Tibial nerve (tissue), 4 donors: Measurements from ENCODE around the gene TNRC6C. TPM values are rescaled to one million over a fixed set of nuclear protein-coding genes. Genes with fewer than 3 reads are reported as not detected.
A peak's percentile ranks its signal among the peaks of the same experiment; 100 is the strongest.

Experiments
- DNase-seq, 2 donors: peaks; one replicate each; pipeline ENCODE4 v3.0.0-alpha.2; 2019; ENCODE audit warnings: low spot score in 2 of 2
- H3K27ac ChIP-seq, 4 donors: fragments of 200-600 bp; sonication (generic) in 3 of 4; one replicate each; pipeline ENCODE4 v1.5.1; 2017 to 2019; ENCODE audit warnings: mild to moderate bottlenecking in 1 of 4
- H3K27me3 ChIP-seq, 2 donors: fragments of 200-600 bp; sonication (generic) in 1 of 2; one replicate each; pipeline versions ENCODE4 v1.5.1 to v1.6.0; 2017 to 2019
- H3K36me3 ChIP-seq, 3 donors: fragments of 200-600 bp; sonication (generic); one replicate each; pipeline ENCODE4 v1.5.1; 2018 to 2019
- H3K4me1 ChIP-seq, 4 donors: fragments of 200-600 bp; sonication (generic) in 3 of 4; one replicate each; pipeline ENCODE4 v1.5.1; 2017 to 2019
- H3K4me3 ChIP-seq, 4 donors: fragments of 200-600 bp; sonication (generic) in 3 of 4; one replicate each; pipeline ENCODE4 v1.5.1; 2017 to 2019; ENCODE audit warnings: mild to moderate bottlenecking in 1 of 4, moderate library complexity in 1 of 4
- H3K9me3 ChIP-seq, 4 donors: fragments of 200-600 bp; sonication (generic) in 3 of 4; one replicate each; pipeline ENCODE4 v1.5.1; 2017 to 2019
- EP300 ChIP-seq, 2 donors: sonication (generic); formaldehyde crosslinking; IDR thresholded peaks; one replicate each; pipeline ENCODE4 v1.6.1; 2017; ENCODE audit warnings: antibody characterized with exemption in 2 of 2, mild to moderate bottlenecking in 1 of 2
- POLR2A ChIP-seq, 2 donors: fragments of 450-650 bp; IDR thresholded peaks; one replicate each; pipeline ENCODE4 v1.6.1; 2017; ENCODE audit warnings: antibody characterized with exemption in 2 of 2, mild to moderate bottlenecking in 2 of 2, moderate library complexity in 2 of 2
- WGBS, 2 donors: methylation state at CpG; one replicate each; pipeline ENCODE4 v1.1.5; 2018; 5-methylcytosine and 5-hydroxymethylcytosine counted together
- total RNA-seq, 4 donors: library from RNA; depleted of rRNA; stranded (reverse); fragments of >200 nt; gene quantifications; one replicate each; pipeline ENCODE4 v1.1.0, GENCODE V29; 2016
- TF ChIP-seq, protein P1 (sequence below), 5 experiments: fragments of 200-600 bp in 3 of 5; fragments of 450-650 bp in 2 of 5; sonication (generic) in 3 of 5; IDR thresholded peaks; one replicate each; pipeline ENCODE4 v1.5.1; 2016 to 2019; ENCODE audit warnings: antibody characterized with exemption in 5 of 5, mild to moderate bottlenecking in 3 of 5, moderate library complexity in 2 of 5

The TNRC6C gene
- total RNA-seq, 4 donors from 2014 or later: 24.0 to 43.5 (median 34.3) TPM

GRCh38 chr17:78121801-78122215 is 163.3 kb downstream of the TNRC6C start:
- peaks cover 0 to 75% (median 12%) of the 10 kb centered on the region in 3 donors for H3K36me3 ChIP-seq
- H3K4me1 ChIP-seq: peaks cover 0 to 57% (median 37%) of the 10 kb centered on the region in 4 donors
- peak overlapping the region in 1 of 4 donors; percentile 0 for H3K4me3 ChIP-seq
- TF ChIP-seq POLR2A (IDR thresholded peaks at IDR 0.05): no peak
- TF ChIP-seq, protein P1, sequence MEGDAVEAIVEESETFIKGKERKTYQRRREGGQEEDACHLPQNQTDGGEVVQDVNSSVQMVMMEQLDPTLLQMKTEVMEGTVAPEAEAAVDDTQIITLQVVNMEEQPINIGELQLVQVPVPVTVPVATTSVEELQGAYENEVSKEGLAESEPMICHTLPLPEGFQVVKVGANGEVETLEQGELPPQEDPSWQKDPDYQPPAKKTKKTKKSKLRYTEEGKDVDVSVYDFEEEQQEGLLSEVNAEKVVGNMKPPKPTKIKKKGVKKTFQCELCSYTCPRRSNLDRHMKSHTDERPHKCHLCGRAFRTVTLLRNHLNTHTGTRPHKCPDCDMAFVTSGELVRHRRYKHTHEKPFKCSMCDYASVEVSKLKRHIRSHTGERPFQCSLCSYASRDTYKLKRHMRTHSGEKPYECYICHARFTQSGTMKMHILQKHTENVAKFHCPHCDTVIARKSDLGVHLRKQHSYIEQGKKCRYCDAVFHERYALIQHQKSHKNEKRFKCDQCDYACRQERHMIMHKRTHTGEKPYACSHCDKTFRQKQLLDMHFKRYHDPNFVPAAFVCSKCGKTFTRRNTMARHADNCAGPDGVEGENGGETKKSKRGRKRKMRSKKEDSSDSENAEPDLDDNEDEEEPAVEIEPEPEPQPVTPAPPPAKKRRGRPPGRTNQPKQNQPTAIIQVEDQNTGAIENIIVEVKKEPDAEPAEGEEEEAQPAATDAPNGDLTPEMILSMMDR (IDR thresholded peaks at IDR 0.05): no peak
- no peak for TF ChIP-seq EP300 (IDR thresholded peaks at IDR 0.05)
- 27 to 66% methylated on average over 3 to 6 of the region's 11 CpGs for WGBS, 2 donors
- no peaks in the 10 kb centered on the region for H3K27me3 ChIP-seq
- DNase-seq: no peak
- no peaks in the 10 kb centered on the region for H3K9me3 ChIP-seq
- H3K27ac ChIP-seq: peak overlapping the region in 3 of 4 donors; percentile 4 to 60 (median 57)

DNA sequence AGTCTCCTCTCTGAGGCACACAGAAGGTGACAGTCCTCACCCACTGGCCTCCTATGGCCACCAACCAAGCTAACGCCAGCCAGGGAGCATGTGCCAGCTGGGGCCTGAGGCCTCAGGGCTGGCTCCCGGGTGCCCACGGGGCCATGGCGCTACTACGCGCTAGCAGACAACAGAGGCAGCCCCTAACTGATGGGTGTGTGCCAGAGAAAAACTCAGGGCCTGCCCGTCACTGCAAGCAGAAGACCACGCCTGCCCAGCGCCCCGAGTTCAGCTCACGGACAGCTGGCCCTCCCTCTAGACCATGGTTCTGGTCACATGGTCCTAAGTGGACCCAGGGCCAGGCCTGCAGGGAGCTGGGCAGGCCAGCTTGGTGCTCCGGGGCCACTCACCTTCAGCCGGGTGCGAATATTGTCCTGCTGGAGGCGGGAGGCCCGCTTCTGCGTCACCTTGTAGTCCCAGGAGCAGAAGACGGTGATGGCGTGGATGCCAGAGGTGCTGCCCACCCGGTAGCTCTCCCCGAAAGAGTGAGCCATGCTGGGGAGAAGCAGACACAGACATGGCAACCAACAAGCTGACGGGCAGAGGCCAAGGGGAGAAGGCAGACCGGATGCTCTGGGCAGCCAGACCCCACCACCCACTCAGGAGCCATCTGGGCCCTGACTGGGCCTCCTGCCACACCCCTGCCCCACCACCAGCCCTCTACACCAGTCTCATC is 163.9 kb downstream of the TNRC6C start:
- H3K27ac ChIP-seq: peak overlapping the region in 3 of 4 donors; percentile 4 to 60 (median 57)
- WGBS, 2 donors: 75 to 97% methylated on average over 7 to 22 of the region's 23 CpGs
- no peaks in the 10 kb centered on the region for H3K9me3 ChIP-seq
- no peak for DNase-seq
- H3K27me3 ChIP-seq: no peaks in the 10 kb centered on the region
- TF ChIP-seq, protein P1 (IDR thresholded peaks at IDR 0.05): no peak
- TF ChIP-seq EP300 (IDR thresholded peaks at IDR 0.05) (no peak), POLR2A (IDR thresholded peaks at IDR 0.05) (no peak)
- no peak overlapping the region for H3K4me3 ChIP-seq
- peaks cover 0 to 61% (median 43%) of the 10 kb centered on the region in 4 donors for H3K4me1 ChIP-seq
- H3K36me3 ChIP-seq: peaks cover 0 to 70% (median 12%) of the 10 kb centered on the region in 3 donors

DNA sequence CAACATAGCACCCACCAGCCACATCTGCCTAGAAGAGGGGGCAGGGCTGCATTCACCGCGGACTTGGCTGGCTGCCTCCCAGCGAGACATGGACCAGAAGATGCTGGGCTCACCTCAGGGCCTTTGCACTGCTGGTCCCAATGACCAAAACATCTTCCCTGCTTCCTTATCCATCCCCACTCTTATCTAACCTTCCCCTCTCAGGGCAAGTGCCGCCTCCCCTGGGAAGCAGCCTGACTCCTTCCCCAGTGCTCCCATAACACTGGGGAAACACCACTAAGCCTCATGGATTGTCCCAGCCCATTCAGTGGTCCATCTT is 164.4 kb downstream of the TNRC6C start:
- no peak for DNase-seq
- Histone ChIP-seq H3K27ac (peak overlapping the region in 3 of 4 donors; percentile 4 to 57 (median 22)), H3K9me3 (no peaks in the 10 kb centered on the region), H3K36me3 (peaks cover 0 to 70% (median 12%) of the 10 kb centered on the region in 3 donors), H3K27me3 (no peaks in the 10 kb centered on the region), H3K4me1 (peaks cover 0 to 61% (median 44%) of the 10 kb centered on the region in 4 donors), H3K4me3 (no peak overlapping the region)
- no peak for TF ChIP-seq EP300 (IDR thresholded peaks at IDR 0.05)
- 92 to 96% methylated on average over 4 of the region's 4 CpGs for WGBS, 2 donors

DNA sequence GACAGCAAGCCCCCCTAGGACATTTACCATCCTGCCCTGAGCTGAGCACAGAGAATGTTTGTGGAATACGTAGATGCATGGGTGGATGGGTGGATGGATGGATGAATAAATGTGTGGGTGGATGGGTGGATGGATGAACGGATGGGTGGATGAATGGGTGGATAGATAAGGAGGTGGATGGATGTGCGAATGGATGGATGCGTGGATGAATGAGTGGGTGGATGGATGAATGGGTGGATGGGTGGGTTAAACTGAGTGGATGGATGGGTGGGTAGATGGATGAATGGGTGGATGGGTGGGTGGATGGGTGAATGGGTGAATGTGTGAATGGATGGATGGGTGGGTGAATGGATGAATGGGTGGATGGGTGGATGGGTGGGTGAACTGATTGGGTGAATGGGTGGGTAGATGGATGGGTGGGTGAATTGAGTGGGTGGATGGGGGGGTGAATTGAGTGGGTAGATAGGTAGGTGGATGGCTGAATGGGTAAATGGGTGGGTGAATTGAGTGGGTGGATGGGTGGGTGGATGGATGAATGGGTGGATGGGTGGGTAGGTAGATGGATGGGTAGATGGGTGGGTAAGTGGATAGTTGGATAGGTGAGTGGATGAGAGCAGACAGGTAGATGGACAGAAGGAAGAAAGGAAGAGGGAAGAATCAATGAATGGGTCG is 164.9 kb downstream of the TNRC6C start:
- 72 to 76% methylated on average over 5 of the region's 5 CpGs for WGBS, 2 donors
- Histone ChIP-seq H3K27me3 (no peaks in the 10 kb centered on the region), H3K36me3 (peaks cover 0 to 69% (median 12%) of the 10 kb centered on the region in 3 donors), H3K4me1 (peaks cover 0 to 63% (median 44%) of the 10 kb centered on the region in 4 donors), H3K4me3 (no peak overlapping the region), H3K9me3 (no peaks in the 10 kb centered on the region), H3K27ac (peak overlapping the region in 3 of 4 donors; percentile 4 to 93 (median 92))
- TF ChIP-seq, protein P1 (IDR thresholded peaks at IDR 0.05): no peak
- TF ChIP-seq POLR2A (IDR thresholded peaks at IDR 0.05): no peak
- TF ChIP-seq EP300 (IDR thresholded peaks at IDR 0.05): no peak
- DNase-seq: no peak

- H3K4me3 ChIP-seq: no peak overlapping the region
- H3K27me3 ChIP-seq: no peaks in the 10 kb centered on the region
- H3K27ac ChIP-seq: peak overlapping the region; percentile 19 to 93 (median 92)
- WGBS, 2 donors: 52 to 65% methylated on average over 18 to 30 of the region's 30 CpGs
- peaks cover 0 to 60% (median 7%) of the 10 kb centered on the region in 3 donors for H3K36me3 ChIP-seq
- H3K4me1 ChIP-seq: peaks cover 0 to 72% (median 49%) of the 10 kb centered on the region in 4 donors
- no peaks in the 10 kb centered on the region for H3K9me3 ChIP-seq
- TF ChIP-seq POLR2A (IDR thresholded peaks at IDR 0.05): no peak
- TF ChIP-seq, protein P1 (IDR thresholded peaks at IDR 0.05): no peak
- no peak for TF ChIP-seq EP300 (IDR thresholded peaks at IDR 0.05)
- DNase-seq: no peak
These were observed 165.8 kb downstream of the TNRC6C start for GRCh38 chr17:78124081-78124835.
